HFFc6 (cell line): ENCODE results near the gene UHRF1. TPM values are rescaled to one million over a fixed set of nuclear protein-coding genes. Genes with fewer than 3 reads are reported as not detected.

ENCODE experiments used
- DNase-seq: peaks from one replicate; pipeline ENCODE4 v3.0.0-alpha.2; 2018
- H3K27ac Mint-ChIP-seq: 2 replicates; pipeline ENCODE4 v1.8.0; 2020; ENCODE audit warnings: mild to moderate bottlenecking, mixed read lengths
- H3K27me3 Mint-ChIP-seq: 2 replicates; pipeline ENCODE4 v1.8.0; 2021; ENCODE audit warnings: mild to moderate bottlenecking, moderate library complexity, mixed read lengths; ENCODE audit not compliant: insufficient read depth
- H3K36me3 Mint-ChIP-seq: 2 replicates; pipeline ENCODE4 v1.8.0; 2021; ENCODE audit warnings: low read depth, mixed read lengths
- H3K4me1 Mint-ChIP-seq: 2 replicates; pipeline ENCODE4 v1.8.0; 2020; ENCODE audit warnings: low read depth, mixed read lengths
- H3K4me3 Mint-ChIP-seq: 2 replicates; pipeline ENCODE4 v1.8.0; 2020; ENCODE audit warnings: mild to moderate bottlenecking, moderate library complexity, mixed read lengths
- H3K9me3 Mint-ChIP-seq: 2 replicates; pipeline ENCODE4 v1.8.0; 2020; ENCODE audit warnings: mild to moderate bottlenecking, mixed read lengths
- total RNA-seq, 6 experiments: library from RNA; stranded (reverse); fragmentation: NEBNext Ultra II Directional; extraction: Animal tissue kit (Norgen Biotek cat#: 25700); gene quantifications; 2 replicates in 1 of 6; 3 replicates in 5 of 6; pipeline ENCODE4 v1.2.3, GENCODE V29; 2021
- TF ChIP-seq, protein P1 (sequence below): fragments of 200-600 bp; sonication (generic); IDR thresholded peaks from 2 replicates; pipeline ENCODE4 v1.5.0; 2021; ENCODE audit warnings: antibody characterized with exemption, mild to moderate bottlenecking

The UHRF1 gene
- total RNA-seq, 6 experiments from 2014 or later: 41.9 to 74.1 (median 70.1) TPM

DNA sequence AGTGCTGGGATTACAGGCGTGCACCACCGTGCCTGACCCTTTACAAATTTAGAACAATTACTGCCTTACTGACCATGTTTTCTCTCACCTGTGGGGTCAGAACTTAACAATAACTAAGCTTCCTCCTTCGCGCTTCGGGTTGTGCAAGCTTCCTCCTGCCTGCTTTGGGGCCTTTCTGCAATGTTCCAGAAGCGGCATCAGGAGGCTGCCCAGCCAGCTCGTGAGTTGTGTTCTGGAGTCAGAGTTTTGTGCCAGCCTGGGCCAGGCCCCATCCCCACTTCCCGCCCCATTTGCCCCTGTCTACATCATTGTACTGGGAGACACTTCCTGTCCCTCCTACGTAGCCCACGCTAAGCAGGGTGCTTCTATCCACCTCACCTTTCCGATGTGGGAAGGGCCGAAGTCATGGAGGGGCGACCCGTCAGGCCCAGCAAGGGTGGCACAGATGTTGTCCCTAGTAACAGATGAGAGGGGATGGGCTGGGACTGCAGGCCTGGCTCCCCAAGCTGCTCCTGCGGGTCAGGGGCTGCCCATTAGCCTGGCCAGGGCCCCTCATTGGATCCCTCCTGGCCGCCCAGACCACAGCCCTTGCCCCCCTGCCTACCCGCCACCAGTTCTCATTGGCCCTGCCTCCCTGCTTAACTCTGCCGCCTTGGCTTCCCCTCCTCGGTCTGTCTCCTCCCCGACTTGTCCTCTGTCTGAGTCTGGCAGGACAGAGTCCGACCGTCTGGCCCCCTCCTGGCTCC lies 13.4 kb downstream of the UHRF1 start:
- Mint-ChIP-seq H3K27me3 (no peaks in the 10 kb centered on the region; the same call in 1 of the 2 replicates), H3K9me3 (no peaks in the 10 kb centered on the region), H3K4me3 (no peak overlapping the region), H3K36me3 (peaks cover 10% of the 10 kb centered on the region), H3K4me1 (peaks cover 14% of the 10 kb centered on the region), H3K27ac (no peak overlapping the region)
- TF ChIP-seq, protein P1, sequence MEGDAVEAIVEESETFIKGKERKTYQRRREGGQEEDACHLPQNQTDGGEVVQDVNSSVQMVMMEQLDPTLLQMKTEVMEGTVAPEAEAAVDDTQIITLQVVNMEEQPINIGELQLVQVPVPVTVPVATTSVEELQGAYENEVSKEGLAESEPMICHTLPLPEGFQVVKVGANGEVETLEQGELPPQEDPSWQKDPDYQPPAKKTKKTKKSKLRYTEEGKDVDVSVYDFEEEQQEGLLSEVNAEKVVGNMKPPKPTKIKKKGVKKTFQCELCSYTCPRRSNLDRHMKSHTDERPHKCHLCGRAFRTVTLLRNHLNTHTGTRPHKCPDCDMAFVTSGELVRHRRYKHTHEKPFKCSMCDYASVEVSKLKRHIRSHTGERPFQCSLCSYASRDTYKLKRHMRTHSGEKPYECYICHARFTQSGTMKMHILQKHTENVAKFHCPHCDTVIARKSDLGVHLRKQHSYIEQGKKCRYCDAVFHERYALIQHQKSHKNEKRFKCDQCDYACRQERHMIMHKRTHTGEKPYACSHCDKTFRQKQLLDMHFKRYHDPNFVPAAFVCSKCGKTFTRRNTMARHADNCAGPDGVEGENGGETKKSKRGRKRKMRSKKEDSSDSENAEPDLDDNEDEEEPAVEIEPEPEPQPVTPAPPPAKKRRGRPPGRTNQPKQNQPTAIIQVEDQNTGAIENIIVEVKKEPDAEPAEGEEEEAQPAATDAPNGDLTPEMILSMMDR: no peak
- no peak for DNase-seq

DNA sequence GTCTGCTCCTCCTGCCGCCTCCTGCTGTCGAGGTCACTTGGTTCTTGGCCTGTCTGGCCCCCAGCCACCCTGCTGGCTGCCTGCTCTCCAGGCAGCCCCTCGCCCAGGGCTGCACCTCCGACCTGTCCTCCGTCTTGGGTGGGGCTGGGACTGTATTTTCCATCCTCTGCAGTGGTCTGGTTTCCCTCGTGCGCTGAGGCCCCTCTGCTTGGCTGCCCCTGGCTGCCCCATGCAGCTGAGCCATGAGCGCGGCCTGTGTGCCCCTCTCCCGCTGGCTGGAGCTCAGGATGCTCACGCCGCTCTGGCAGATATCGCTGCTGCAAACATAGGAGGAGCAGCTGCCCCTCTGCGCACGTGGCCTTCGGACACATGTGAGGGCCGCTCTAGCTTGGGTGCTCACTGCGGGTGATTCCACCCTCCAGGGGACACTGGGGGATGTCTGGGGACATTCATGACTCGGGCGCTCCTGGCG lies 14.0 kb downstream of the UHRF1 start:
- H3K9me3 Mint-ChIP-seq: no peaks in the 10 kb centered on the region
- H3K27me3 Mint-ChIP-seq: no peaks in the 10 kb centered on the region; the same call in 1 of the 2 replicates
- peaks cover 15% of the 10 kb centered on the region for H3K4me1 Mint-ChIP-seq
- TF ChIP-seq, protein P1: no peak
- H3K27ac Mint-ChIP-seq: no peak overlapping the region
- H3K36me3 Mint-ChIP-seq: peaks cover 10% of the 10 kb centered on the region
- H3K4me3 Mint-ChIP-seq: no peak overlapping the region
- no peak for DNase-seq

DNA sequence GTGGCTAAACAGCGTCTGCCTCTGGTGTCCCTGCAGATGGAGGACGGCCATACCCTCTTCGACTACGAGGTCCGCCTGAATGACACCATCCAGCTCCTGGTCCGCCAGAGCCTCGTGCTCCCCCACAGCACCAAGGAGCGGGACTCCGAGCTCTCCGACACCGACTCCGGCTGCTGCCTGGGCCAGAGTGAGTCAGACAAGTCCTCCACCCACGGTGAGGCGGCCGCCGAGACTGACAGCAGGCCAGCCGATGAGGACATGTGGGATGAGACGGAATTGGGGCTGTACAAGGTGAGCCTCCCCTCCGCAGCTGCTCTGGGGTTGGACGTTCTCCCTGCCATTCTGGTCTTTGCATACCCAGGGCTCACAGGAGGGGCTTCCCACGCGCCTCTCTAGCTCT lies 19.9 kb downstream of the UHRF1 start:
- H3K27me3 Mint-ChIP-seq: no peaks in the 10 kb centered on the region; the same call in 1 of the 2 replicates
- H3K27ac Mint-ChIP-seq: no peak overlapping the region; the same call in 1 of the 2 replicates
- no peak for DNase-seq
- H3K36me3 Mint-ChIP-seq: peaks cover 16% of the 10 kb centered on the region
- TF ChIP-seq, protein P1: no peak
- no peak overlapping the region for H3K4me3 Mint-ChIP-seq
- H3K4me1 Mint-ChIP-seq: peaks cover 15% of the 10 kb centered on the region
- H3K9me3 Mint-ChIP-seq: no peaks in the 10 kb centered on the region

DNA sequence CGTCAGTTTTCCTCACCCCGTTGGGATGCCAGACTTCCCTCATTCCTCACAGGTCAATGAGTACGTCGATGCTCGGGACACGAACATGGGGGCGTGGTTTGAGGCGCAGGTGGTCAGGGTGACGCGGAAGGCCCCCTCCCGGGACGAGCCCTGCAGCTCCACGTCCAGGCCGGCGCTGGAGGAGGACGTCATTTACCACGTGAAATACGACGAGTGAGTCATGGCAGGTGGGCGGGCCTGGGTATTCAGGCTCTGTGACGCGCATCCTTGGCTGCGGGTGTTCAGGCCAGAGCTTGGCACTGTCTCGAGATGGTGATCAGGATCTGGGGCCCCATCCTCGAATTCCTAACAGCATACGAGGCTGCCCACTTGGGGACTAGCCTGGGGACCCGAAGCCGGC lies 21.4 kb downstream of the UHRF1 start:
- Mint-ChIP-seq H3K4me1 (peaks cover 10% of the 10 kb centered on the region), H3K4me3 (no peak overlapping the region), H3K36me3 (peaks cover 16% of the 10 kb centered on the region), H3K27me3 (peaks cover 2% of the 10 kb centered on the region; the same call in 1 of the 2 replicates), H3K27ac (no peak overlapping the region), H3K9me3 (no peaks in the 10 kb centered on the region)
- no peak for DNase-seq
- TF ChIP-seq, protein P1: no peak

DNA sequence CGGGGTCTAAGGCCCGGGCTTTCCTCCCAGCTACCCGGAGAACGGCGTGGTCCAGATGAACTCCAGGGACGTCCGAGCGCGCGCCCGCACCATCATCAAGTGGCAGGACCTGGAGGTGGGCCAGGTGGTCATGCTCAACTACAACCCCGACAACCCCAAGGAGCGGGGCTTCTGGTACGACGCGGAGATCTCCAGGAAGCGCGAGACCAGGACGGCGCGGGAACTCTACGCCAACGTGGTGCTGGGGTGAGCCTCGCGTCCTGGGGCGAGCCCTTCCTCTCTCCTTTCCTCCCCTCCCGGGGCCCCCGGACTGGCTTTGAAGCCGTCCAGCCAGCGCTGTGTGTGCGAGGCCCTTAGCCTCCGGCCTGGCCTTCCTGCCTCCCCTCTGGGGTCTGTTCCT lies 23.4 kb downstream of the UHRF1 start:
- Mint-ChIP-seq H3K27me3 (peaks cover 2% of the 10 kb centered on the region; the same call in 1 of the 2 replicates), H3K36me3 (peaks cover 16% of the 10 kb centered on the region), H3K9me3 (no peaks in the 10 kb centered on the region), H3K27ac (no peak overlapping the region), H3K4me3 (no peak overlapping the region), H3K4me1 (peaks cover under 1% of the 10 kb centered on the region; the same call in 1 of the 2 replicates)
- no peak for DNase-seq
- TF ChIP-seq, protein P1: no peak
